Measurements from ENCODE around the gene ARID1B. TPM values are rescaled to one million over a fixed set of nuclear protein-coding genes. Genes with fewer than 3 reads are reported as not detected.

The ARID1B gene
- total RNA-seq, 6 experiments from 2014 or later, result 23.2 to 35.3 (median 30.7) TPM

GRCh38 chr6:157096522-157096921 is 319.3 kb downstream of the ARID1B start:
- no peaks in the 10 kb centered on the region for H3K9me3 ChIP-seq
- no peak overlapping the region for H3K4me3 ChIP-seq
- H3K27ac ChIP-seq, result peak overlapping the region; percentile 28 to 66 (median 58)
- DNase-seq (peak in 1 of 3 donors; percentile 65), ATAC-seq (peak; percentile 67 to 87 (median 84))
- peaks cover 0 to 23% (median 10%) of the 10 kb centered on the region in 4 donors for H3K4me1 ChIP-seq
- TF ChIP-seq POLR2A (IDR thresholded peaks at IDR 0.05) (no peak), CTCF (IDR thresholded peaks at IDR 0.05) (no peak)
- H3K27me3 ChIP-seq, result no peaks in the 10 kb centered on the region
- intact Hi-C loops (cut with DNase I), result no loop called here
- 33% methylated on average over 5 of the region's 7 CpGs for WGBS (ENCODE audit: insufficient coverage, low coverage, low lambda C conversion rate, missing lambda C conversion rate)
- no peaks in the 10 kb centered on the region for H3K36me3 ChIP-seq

GRCh38 chr6:157097255-157097955 is 320.2 kb downstream of the ARID1B start:
- H3K4me3 ChIP-seq, result no peak overlapping the region
- H3K9me3 ChIP-seq, result no peaks in the 10 kb centered on the region
- WGBS (ENCODE audit: insufficient coverage, low coverage, low lambda C conversion rate, missing lambda C conversion rate), result 90% methylated on average over 14 of the region's 16 CpGs
- no peaks in the 10 kb centered on the region for H3K27me3 ChIP-seq
- intact Hi-C loops (cut with DNase I), result no loop called here
- H3K27ac ChIP-seq, result no peak overlapping the region
- peaks cover 0 to 23% (median 10%) of the 10 kb centered on the region in 4 donors for H3K4me1 ChIP-seq
- ATAC-seq (no peak), DNase-seq (no peak)
- TF ChIP-seq CTCF (IDR thresholded peaks at IDR 0.05) (no peak), POLR2A (IDR thresholded peaks at IDR 0.05) (no peak)
- H3K36me3 ChIP-seq, result no peaks in the 10 kb centered on the region

GRCh38 chr6:157098999-157099398 is 321.8 kb downstream of the ARID1B start:
- Histone ChIP-seq H3K4me1 (peaks cover 0 to 12% (median 6%) of the 10 kb centered on the region in 4 donors), H3K36me3 (no peaks in the 10 kb centered on the region), H3K4me3 (no peak overlapping the region), H3K27me3 (no peaks in the 10 kb centered on the region), H3K27ac (no peak overlapping the region), H3K9me3 (no peaks in the 10 kb centered on the region)
- ATAC-seq (no peak), DNase-seq (no peak)
- TF ChIP-seq CTCF (IDR thresholded peaks at IDR 0.05) (no peak), POLR2A (IDR thresholded peaks at IDR 0.05) (no peak)
- intact Hi-C loops (cut with DNase I), result no loop called here
- 94% methylated on average over 7 of the region's 8 CpGs for WGBS (ENCODE audit: insufficient coverage, low coverage, low lambda C conversion rate, missing lambda C conversion rate)

GRCh38 chr6:157099912-157100593 is 322.9 kb downstream of the ARID1B start:
- ATAC-seq (peak; percentile 31 to 77 (median 66)), DNase-seq (no peak)
- 52% methylated on average over 7 of the region's 7 CpGs for WGBS (ENCODE audit: insufficient coverage, low coverage, low lambda C conversion rate, missing lambda C conversion rate)
- no peak overlapping the region for H3K27ac ChIP-seq
- TF ChIP-seq CTCF (IDR thresholded peaks at IDR 0.05) (no peak), POLR2A (IDR thresholded peaks at IDR 0.05) (no peak)
- H3K36me3 ChIP-seq, result no peaks in the 10 kb centered on the region
- no peaks in the 10 kb centered on the region for H3K27me3 ChIP-seq
- H3K4me1 ChIP-seq, result peaks cover 0 to 11% (median 5%) of the 10 kb centered on the region in 4 donors
- intact Hi-C loops (cut with DNase I), result no loop called here
- H3K9me3 ChIP-seq, result no peaks in the 10 kb centered on the region
- H3K4me3 ChIP-seq, result no peak overlapping the region
